B cell (primary cell): Measurements from ENCODE around the gene PRM1.

Source experiments
- EZH2 ChIP-seq: IDR thresholded peaks from 2 replicates; pipeline ENCODE4 v1.6.1; 2012; ENCODE audit warnings: borderline replicate concordance, low read depth, mild to moderate bottlenecking, moderate library complexity, low read length; ENCODE audit not compliant: insufficient read depth, poor library complexity, severe bottlenecking
- TF ChIP-seq, protein P1 (sequence below): fragments of 200-600 bp; IDR thresholded peaks from one replicate; pipeline ENCODE4 v1.8.0; 2022; ENCODE audit warnings: antibody characterized with exemption, mild to moderate bottlenecking

DNA sequence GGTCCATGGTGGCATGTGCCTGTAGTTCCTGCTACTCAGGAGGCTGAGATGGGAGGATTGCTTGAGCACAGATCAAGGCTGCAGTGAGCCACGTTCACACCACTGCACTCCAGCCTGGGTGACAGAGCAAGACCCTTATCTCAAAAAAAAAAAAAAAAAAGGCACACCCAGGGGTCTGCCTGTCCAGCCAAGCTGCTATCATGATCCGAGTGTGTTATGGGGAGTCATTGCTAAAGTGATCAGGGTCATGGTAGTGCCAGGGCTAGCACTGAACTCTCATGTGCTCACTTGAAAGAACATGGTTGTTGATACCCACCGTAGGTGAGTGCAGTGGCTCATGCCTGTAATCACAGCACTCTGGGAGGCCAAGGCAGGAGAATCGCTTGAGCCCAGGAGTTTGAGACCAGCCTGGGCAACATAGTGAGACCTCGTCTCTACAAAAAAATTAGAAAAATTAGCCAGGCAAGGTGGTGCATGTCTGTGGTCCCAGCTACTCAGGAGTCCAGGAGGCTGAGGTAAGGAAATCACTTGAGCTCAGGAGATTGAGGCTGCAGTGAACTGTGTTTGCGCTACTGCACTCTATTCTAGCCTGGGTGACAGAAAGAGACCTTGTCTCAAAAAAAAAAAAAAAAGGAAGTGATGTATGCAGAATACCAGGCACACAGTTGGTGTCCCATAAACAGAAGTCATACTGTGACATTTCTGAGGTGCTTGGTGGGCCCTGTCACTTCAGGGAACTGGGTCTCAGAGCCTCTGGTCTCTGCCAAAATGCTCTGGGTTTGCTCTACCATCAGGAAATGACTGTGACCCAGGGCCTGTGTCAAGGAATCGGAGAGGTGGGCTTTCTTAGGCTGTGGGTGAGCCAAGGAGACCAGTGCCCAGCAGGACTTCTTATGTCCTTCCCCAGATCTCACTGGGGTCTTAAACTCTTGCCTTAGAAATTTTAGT, 2.2 kb downstream of the PRM1 start:
- TF ChIP-seq, protein P1, sequence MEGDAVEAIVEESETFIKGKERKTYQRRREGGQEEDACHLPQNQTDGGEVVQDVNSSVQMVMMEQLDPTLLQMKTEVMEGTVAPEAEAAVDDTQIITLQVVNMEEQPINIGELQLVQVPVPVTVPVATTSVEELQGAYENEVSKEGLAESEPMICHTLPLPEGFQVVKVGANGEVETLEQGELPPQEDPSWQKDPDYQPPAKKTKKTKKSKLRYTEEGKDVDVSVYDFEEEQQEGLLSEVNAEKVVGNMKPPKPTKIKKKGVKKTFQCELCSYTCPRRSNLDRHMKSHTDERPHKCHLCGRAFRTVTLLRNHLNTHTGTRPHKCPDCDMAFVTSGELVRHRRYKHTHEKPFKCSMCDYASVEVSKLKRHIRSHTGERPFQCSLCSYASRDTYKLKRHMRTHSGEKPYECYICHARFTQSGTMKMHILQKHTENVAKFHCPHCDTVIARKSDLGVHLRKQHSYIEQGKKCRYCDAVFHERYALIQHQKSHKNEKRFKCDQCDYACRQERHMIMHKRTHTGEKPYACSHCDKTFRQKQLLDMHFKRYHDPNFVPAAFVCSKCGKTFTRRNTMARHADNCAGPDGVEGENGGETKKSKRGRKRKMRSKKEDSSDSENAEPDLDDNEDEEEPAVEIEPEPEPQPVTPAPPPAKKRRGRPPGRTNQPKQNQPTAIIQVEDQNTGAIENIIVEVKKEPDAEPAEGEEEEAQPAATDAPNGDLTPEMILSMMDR = no peak
- no peak for TF ChIP-seq EZH2
